Measurements from ENCODE around the gene TXNRD3.

- TF ChIP-seq CTCF (conservative IDR thresholded peaks at IDR 0.05 in 1 of 2, IDR thresholded peaks at IDR 0.05 in 1 of 2; ENCODE audit: low read depth in 1 of 2, low read length in 2 of 2) (no peak), EZH2 (IDR thresholded peaks at IDR 0.05; ENCODE audit: low read length, missing control alignments) (no peak)
Measured at GRCh38 chr3:126649556-126650092, 5.3 kb downstream of the TXNRD3 start.

All from fibroblast of lung (primary cell).